Activated CD8-positive, alpha-beta memory T cell treated with anti-CD3 and anti-CD28 coated beads, Interleukin-2, amount 50 U/mL, for 4 hours (primary cell): ENCODE data around the gene ECI2.
"Not testable (repeated sequence)": the region's sequence is repeated elsewhere in the genome, so short reads cannot be mapped to it uniquely, and the experiment has no call there.

Experiments
- DNase-seq: peaks from one replicate; pipeline ENCODE4 v3.0.0-alpha.2; 2020

ECI2 gene

DNA sequence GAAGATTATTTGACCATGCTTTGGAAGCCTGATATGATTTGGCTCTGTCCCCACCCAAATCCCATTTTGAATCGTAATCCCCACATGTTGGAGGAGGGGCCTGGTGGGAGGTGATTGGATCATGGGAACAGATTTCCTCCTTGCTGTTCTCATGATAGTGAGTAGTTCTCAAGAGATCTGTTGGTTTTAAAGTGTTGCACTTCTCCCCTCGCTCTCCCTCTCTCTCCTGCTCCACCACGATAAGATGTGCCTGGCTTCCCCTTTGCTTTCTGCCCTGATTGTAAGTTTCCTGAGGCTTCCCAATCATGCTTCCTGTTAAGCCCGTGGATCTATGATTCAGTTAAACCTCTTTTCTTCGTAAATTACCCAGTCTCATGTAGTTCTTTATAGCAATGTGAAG is 34.7 kb downstream of the ECI2 start:
- DNase-seq: no peak

DNA sequence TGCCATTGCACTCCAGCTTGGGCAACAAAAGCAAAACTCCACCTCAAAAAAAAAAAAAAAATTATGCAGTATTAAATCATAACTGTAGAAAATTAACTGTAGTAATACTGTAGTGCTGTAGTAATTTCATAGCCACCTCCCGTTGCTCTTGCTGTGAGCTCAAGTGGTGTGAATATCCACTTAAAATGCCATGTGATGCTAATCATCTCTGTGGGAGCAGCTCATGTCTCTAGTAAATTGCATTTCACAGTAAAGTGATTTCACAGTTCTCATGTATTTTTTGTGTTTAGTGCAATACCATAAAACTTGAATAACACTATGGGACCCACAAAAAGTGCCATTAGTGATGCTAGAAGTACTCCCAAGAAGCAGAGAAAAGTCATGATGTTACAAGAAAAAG is 42.1 kb downstream of the ECI2 start:
- no peak for DNase-seq

DNA sequence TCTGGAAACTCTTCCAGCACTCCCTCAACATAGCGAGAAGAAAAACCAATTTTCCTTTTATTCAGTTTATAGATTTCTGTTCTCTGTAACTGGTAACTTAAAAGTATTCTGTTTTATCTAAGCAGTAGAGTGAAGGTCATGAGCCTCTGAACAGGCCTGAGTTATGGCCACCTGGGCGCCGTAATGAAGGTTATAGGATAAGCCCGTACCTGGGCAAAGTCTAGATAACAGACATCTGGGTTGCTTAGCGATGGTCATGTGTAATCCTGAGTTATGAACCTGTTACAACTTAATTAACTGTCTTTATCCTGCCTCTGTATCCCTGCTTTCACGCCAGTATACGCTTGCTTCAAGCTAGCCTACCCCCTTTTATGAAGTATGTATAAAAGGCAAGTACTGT is 43.4 kb downstream of the ECI2 start:
- DNase-seq: no peak

DNA sequence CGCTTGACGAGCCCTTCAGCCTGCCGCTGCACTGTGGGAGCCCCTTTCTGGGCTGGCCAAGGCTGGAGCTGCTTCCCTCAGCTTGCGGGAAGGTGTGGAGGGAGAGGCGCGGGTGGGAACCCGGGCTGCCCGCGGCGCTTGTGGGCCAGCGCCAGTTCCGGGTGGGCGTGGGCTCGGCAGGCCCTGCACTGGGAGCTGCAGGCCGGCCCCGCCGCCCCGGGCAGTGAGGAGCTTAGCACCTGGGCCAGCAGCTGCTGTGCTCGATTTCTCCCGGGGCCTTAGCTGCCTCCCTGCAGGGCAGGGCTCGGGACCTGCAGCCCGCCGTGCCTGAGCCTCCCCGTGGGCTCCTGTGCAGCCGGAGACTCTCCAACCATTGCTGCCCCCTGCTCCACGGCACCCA is 45.3 kb downstream of the ECI2 start:
- not testable (repeated sequence) for DNase-seq

DNA sequence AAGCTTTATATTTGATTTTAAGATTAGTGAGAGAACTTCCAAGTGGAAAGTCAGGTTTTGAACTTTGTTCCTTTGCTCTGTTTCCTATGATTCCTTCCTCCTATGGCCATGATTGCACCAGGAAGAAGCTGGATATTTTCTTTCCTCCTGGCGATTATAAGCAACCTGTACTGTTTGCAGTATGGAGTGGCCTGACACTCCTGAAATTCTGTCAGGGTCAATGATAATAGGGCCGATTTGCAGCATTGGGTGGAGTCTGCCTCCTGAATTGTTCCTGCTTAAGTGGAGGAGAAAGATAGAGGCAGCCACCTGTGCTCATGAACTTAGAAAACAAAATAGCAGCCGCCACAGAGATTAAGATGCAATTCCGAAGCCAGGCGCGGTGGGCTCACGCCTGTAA is 46.7 kb downstream of the ECI2 start:
- no peak for DNase-seq

DNA sequence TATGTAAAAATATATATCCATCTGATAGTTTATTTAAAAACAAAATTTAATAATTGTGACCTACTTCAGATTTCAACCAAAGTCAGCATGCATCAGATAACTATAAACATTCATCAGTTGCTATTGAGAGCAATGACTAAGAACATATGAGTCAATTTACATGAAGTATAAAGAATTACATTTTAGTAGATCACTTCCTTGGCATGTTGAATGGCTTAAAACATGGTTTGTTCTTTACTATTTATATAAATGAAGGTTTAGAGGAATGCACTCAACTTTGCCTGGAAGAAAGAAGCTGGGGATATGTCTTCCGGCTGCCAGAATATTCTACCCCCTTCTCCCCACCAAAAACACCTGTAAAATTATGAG is 50.1 kb downstream of the ECI2 start:
- no peak for DNase-seq

DNA sequence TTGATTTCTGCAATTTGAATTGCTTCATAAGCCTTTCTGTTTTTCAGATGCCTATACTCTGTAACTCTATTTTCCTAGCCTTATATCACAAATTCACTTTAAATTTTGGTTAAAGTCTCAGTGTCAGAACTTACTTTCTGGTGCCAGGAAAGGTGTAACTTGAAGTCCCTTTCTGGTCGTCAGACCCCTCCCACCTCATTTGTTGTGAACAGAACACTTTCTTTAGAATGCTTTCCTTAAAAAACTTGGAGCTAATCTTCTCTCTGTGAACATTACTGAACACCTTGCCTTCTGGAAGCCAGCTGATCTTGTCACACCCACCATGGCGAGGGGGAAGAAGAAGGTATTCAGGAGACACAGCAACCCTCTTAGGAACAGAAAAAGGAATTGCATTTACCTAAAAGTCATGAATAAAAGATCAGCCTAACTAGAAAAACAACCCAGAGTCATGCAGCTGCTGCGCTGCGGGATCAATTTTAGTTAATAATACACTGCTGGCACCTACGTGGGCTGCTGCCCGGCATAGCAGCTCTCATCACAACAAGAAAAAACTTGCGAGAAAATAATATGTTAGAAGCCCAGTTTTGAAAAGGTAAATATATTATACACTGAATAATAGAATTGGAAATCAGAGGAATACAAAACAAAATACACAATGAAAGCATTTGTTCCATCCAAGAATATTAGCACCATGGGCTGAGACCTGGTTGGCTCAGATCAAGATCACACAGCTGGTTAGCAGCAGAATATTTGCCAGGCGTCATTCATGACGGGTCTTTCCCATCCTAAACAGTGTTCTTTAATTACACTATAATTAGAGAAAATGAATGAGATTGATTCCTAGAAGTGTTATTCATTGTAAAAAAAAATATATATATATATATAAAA is 50.7 kb downstream of the ECI2 start:
- no peak for DNase-seq

DNA sequence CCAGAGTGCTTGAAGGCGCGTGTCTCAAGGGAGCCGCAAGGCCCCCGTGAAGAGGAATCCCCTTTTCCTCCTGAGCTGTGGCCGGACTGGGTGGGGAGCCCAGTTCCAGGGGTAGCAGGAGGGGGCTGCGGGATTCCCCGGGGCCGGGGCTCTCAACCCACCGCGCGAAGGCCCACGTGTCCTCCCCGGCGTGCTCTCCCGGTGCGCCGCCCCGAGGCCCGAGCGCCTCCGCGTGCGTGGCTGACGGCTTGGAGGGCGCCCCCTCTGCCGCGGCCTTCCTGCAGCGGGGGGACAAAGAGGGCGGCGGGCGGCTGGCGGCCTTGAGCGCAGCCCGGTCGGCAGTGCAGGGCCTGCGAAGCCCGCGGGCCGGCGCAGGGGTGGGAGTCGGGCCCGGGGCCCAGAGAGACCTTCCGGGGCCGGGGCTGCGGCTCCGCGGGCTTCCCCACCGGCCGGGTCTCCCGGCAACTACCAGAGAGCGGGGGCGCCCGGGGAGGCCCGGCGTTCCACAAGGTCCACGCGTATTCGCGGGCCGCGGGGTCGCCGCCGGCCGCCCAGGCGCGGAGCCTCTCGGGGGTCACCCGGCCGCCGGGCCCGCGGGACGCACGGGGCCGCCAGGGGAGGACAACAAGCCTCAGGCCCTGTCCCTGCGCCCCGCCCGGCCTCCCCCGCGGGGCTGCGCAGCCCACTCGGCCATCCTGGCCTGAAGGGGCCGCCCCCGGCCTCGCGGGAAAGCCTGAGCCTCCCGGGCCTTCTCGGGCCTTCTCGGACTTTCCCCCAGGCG is 56.5 kb downstream of the ECI2 start, which contains the start of gene FAM217A:
FAM217A (minus strand) TSS at position 447 of the 781 bp plus-strand sequence. CDS start 1,723 bp downstream, outside the sequence.
- no peak for DNase-seq

DNA sequence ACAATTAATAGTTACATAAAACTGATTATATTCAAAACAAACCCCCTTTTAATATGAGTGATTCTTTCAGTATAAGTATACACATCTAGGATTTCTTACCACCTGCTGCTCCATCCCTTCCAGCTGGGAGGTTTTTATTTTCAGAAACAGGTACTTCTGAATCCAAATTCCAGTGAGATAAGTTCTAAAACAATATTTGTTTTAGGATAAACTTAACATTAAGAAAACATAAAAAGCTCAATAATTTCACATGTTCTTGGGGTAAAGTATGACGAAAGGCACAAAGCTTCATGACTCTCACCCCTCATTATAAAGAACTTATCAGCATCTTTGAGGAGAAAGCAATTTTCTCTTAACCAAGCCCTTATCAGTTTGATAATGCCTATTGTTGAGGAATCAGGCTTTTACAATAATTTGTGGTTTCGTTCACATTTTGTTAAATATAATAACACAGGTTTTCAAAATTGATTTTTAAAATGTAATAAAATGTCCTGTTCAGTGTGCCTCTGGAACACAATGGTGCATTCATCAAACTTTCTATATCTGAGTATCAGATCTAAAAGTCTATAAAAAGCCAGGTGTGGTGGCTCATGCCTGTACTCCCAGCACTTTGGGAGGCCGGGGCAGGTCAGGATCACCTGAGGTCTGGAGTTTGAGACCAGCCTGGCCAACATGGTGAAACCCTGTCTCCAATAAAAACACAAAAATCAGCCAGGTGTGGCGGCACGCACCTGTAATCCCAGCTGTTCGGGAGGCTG is 60.7 kb downstream of the ECI2 start:
- no peak for DNase-seq

DNA sequence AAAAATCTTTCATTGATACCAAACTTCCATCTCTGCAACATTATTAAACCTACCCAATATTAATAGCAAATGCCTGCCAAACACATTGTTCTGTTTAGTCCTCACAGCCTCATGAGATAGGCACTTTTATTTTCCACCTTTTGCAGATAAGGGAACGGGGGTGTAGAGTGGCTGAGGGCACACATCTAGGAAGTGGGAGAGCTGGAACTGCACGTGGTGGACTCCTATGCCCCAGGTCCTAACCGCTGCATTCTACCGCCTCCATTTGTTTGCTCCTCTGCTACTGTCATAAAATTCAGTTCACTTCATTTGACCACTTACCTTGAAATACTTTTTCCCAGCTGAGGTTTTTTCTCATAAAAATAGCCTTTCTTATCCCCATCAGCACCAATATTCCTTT is 64.0 kb downstream of the ECI2 start:
- no peak for DNase-seq

DNA sequence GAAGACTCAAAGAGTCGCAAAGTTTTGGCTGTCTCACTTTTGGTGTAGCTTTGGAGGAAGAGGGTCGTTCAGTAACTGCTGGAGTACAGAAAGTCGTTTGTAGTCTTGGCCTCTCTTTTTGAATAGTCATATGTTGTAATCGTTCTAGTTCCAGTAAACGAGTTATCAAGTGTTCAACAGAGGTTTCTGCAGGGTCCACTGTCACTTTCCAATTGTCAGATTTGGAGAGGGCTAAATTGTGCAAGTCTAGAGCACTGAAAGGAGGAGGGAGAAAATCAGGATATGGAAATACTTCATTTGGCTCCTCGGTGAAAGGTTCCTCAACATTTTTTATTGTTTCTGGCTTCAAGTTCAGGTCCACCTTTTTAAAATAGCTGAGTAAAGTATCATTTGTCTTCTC is 66.2 kb downstream of the ECI2 start:
- DNase-seq: no peak

DNA sequence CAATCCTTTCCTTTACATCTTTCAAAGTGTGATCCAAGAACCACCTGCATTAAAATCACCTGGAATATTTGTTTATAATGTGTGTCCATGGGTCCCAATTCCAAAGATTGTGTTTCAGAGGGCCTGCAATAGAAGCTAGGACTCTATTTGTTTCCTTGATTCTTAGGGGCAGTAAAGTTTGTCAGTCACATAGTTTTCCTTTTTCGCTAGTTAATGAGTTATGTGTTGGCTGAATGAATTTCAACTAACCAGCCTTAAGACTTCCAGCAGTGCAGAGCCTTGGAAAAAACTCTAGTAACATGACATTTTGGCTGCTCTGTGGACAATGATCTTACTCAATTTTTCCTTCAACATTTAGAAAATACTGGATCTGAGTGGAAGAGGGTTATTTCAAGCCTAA is 67.7 kb downstream of the ECI2 start:
- no peak for DNase-seq

DNA sequence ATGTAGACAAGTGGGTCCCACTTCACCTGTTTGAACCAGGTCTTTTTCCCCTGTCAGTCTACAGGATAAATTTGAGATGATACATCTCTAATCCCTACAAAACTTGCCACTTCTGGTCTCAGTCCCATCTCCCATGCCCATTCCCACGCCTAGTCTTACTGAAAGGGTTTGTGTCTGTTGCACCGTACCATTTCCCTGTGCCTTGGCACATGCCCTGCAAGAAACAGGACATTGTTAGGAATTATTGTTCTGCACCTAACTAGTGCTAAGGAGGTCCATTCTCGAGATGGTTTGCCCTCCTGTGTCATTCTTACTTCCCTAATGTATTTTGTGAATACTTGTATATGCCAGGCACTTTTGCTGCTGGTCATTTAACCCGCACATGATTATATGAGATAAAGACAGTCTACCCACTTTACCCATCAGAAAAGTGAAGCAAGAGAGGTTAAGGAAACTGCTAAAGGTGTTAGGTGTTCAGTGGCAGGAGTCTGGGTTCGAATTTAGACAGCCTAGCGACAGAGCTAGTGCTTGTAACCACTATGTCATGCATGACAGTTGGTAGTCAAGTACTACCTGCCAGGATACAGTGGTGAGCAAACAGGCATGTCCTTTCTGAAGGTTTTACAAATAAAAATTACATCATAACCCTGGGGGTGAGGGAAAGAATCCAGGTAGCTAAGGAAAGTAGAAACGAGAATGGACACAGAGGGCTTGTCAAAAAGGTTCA is 69.2 kb downstream of the ECI2 start:
- no peak for DNase-seq
